Epithelial cell of esophagus (primary cell): ENCODE data around the gene SORCS2.

Experiments
- DNase-seq: peaks from one replicate; pipeline ENCODE4 v3.0.0; 2010; ENCODE audit warnings: low read depth
- H3K4me3 ChIP-seq: 2 replicates; pipeline ENCODE4 v1.5.1; 2011; ENCODE audit warnings: mild to moderate bottlenecking, low read length, control low read depth
- CTCF ChIP-seq: IDR thresholded peaks from 2 replicates; pipeline ENCODE4 v1.5.1; 2011; ENCODE audit warnings: low read depth, mild to moderate bottlenecking, low read length, control low read depth, inconsistent platforms; ENCODE audit not compliant: insufficient read depth; ENCODE audit errors: missing control alignments

The SORCS2 gene

DNA sequence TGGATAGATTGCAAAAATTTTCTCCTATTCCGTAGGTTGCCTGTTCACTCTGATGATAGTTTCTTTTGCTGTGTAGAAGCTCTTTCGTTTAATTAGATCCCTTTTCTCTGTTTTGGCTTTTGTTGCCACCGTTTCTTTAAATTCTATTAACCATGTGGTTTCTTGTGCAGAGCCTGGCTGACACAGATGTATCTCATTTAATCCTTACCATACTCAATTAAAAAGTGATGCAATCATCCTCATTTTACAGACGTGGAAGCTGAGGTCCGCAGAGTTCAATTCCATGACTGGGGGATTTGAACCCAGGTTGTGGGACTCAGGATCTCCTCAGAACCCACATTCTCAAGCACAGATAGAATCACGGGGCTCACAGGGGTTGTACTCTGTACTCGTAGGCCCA is 66.7 kb downstream of the SORCS2 start:
- no peak overlapping the region for H3K4me3 ChIP-seq
- DNase-seq, result no peak
- TF ChIP-seq CTCF, result no peak

DNA sequence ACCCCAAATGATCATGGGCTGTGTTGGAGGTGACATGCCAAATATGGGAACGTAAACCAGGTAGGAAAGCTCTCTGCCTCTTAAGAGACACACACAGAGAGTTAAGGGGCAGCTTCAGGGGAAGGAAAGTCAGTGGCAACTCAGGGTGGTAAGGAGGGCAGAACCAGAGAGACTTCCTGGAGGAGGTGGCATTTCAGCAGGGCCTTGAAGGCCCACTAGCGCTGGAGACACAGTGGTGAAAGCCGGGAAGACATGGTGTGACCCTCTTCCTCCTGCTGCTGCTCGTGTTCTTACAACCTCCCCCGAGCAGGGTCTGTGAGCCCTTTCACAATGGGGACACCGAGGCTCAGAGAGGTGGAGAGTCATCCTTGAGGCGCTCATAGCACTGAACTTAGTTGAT is 68.2 kb downstream of the SORCS2 start:
- DNase-seq, result no peak
- H3K4me3 ChIP-seq, result no peak overlapping the region
- no peak for TF ChIP-seq CTCF

GRCh38 chr4:7261087-7261486 is 68.7 kb downstream of the SORCS2 start:
- no peak for DNase-seq
- no peak overlapping the region for H3K4me3 ChIP-seq
- no peak for TF ChIP-seq CTCF

- H3K4me3 ChIP-seq, result no peak overlapping the region
- TF ChIP-seq CTCF, result no peak
- DNase-seq, result no peak
Measured at GRCh38 chr4:7261536-7261935, 69.2 kb downstream of the SORCS2 start.

DNA sequence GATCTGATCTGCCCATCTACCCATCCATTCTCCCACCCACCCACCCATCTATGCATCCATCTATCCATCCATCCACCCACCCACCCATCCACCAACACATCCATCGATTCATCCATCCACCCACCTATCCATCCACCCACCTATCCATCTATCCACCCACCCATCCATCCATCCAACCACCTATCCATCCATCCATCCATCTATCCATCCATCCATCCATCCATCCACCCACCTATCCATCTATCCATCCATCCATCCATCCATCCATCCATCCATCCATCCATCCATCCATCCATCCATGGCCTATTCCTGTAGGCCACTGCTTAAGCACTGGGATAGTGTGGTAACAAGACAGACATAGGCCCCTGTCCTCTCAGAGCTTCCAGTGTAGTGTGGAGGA is 69.8 kb downstream of the SORCS2 start:
- no peak for DNase-seq
- no peak overlapping the region for H3K4me3 ChIP-seq
- no peak for TF ChIP-seq CTCF

GRCh38 chr4:7263166-7263565 is 70.8 kb downstream of the SORCS2 start:
- no peak for TF ChIP-seq CTCF
- peak; percentile 24 for DNase-seq
- H3K4me3 ChIP-seq, result no peak overlapping the region

DNA sequence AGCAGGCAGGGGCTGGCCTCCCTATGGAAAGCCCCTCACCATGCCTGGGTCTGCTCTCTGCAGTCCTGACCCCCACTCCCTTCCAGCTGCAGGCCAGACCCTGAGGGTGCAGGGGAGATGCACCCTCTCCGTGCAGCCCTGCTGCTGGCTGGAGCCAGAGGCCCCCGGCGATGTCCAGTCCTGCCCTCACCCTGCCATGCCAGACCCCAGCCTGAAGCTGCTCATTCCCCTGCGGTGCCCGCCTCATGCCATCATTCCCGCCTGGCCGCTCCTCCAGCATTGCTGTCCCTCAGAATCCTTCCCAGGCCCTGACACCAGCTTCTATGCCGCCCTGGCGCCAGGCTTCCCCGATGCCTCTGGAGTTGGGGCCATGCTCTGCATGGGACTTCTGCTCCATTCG is 72.4 kb downstream of the SORCS2 start:
- no peak for TF ChIP-seq CTCF
- DNase-seq, result no peak
- no peak overlapping the region for H3K4me3 ChIP-seq
